Middle frontal gyrus (tissue), 1 donor: ENCODE data around the gene PLCB1.
"Not testable (repeated sequence)": the region's sequence is repeated elsewhere in the genome, so short reads cannot be mapped to it uniquely, and the experiment has no call there.

Source experiments
- DNase-seq: peaks from one replicate; pipeline ENCODE4 v3.0.0-alpha.2; 2015; ENCODE audit warnings: low spot score; ENCODE audit errors: extremely low spot score

The PLCB1 gene

DNA sequence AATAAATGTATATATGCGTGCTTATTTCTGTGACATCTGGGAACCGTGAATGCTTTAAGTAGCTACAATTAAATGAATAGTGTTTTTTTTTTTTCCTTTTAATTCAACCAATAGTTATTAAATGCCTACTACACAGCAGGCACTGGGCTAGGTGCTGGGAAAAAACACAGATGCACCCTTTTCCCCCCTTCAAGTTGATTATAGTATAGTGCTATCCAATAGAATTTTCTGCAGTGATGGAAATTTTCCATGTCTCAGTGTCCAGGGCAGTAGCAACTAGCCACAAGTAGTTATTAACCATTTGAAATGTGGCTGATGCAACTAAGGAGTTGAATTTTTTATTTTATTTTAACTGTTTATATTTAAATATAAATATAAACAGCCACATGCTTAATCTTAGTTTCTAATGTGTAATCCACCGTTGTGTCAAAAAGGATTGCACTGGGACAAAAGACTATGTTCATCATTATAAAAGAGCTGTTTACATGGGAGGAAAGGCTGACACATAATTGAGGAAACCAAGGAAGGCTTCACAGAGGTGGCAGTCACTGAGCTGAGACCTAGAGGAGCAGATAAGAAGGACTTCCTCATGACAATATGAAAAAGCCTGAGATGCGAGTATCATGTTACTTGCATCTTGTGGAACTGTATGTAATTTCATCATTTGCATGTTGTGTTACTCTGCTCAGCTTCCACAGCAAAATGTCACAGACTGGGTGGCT lies 675.6 kb downstream of the PLCB1 start:
- DNase-seq: no peak

DNA sequence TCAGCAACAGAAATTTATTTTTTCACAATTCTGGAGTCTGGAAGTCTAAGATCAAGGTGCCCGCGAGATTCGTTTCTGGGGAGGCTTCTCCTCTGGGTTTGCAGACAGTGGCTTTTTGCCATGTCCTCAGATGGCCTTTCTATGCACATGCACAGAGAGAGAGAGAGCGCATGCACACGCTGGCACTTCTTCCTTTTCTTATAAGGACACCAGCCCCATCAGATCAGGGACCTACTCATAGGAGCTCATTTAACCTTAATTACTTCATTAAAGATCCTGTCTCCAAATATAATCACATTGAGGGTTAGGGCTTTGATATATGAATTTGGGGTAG lies 676.1 kb downstream of the PLCB1 start:
- DNase-seq: no peak

DNA sequence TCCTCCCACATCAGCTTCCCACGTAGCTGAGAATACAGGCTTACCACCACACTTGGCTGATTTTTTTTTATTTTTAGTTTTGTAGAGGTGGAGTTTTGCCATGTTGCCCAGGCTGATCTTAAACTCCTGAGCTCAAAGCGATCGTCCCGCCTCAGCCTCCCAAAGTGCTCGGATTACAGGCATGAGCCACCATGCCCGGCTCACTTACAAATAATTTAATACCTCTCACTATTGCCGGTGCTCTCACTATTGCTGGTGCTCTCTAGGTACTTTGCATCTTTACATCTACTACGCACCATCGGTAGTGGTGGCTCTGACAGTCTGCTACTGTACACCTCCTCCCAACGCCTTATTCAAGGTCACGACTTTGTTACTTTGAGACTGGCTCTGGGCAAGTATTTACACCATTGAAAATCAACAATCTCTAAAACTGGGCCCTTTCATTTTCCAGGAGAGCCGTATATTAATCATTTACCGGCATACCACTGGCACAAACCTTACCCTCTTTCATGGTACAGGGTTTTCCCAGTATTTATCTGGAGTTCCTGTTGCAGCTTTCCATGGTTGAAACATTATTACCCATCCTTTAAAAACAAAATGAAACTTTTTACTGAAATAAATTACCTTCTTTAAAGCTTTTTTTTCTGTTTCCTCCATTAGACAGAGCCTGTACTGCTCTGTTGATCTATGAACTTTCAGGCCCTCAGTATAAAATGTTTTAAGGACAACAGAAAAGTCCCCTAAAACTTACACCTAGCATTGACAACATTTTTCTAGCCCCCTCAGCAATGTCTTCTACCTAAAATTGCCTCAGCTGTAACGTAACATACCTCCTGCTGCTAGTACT lies 677.3 kb downstream of the PLCB1 start:
- no peak for DNase-seq

DNA sequence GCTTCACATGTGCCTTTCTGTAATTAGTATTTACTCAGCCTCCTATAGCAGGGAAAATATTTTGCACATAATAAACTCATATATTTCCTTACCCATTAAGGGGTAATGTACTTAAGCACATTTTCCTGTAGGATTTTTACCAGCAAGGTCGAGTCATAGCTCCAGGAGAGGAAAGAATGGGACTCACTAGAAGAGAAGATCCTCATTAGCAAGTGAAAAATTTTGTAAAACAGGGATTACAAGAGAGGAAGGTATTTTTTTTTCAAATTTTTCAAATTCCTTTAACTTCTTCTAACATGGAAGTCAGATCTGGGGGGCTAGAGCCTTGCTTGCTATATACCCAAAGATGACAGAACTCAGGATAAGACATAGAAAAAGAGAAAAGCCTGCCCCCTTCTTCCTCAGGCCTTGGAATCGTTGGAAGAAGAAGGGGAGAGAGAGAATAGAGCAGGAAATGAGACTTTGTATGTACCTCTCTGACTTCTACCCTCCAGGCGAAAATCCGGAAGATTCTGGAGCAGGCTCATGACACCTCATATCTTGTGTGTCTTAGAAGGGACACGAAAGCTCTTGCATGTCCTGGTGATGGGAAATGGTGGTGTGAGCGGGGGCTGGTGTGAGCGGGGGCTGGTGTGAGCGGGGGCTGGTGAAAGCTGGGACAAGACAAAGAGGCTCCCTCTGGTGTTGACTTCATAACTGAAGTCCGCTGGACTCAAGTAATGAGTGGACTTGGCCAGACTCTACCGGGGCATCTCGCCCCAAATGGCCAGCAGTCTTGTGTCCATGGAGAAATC lies 679.9 kb downstream of the PLCB1 start:
- DNase-seq: no peak

DNA sequence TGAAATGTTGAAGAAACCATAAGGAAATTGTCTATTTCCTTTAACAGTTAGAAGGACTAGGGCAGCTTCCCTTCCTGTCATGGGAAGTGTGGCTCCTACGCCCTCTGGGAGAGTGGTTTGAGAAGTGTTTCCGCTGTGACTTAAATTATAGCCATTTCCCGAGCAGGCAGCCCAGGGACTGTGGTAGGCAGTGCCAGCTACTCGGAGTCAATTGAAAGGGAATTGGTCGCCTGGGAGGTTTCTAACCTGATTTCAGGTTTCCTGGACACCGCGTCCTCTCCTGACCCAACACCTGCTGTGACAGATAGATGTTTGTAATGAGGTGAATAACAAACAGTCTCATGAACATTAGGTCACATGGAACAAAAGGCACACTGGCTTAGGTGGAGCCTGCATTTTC lies 680.8 kb downstream of the PLCB1 start:
- no peak for DNase-seq

GRCh38 chr20:8815208-8815607 lies 683.1 kb downstream of the PLCB1 start:
- no peak for DNase-seq

DNA sequence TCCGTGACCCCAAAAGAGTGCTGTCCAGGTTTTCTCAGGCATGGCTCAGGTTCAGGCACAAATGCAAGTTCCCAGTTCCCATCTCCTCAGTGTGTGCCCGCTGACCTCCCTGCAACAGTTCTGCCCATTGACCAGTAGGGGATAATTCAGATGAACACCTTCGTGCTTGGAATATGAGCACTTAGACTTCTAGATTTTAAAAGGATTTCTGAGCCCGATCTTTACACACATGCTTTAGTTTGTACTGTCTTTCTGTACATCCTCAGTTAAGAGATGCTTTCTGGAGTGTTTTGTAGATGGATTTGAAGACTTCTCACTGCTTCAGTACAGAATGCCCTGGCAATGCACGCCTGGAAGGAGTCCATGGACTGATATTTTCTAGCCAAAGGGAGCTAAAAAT lies 697.2 kb downstream of the PLCB1 start:
- DNase-seq: no peak

- not testable (repeated sequence) for DNase-seq
These were observed 702.2 kb downstream of the PLCB1 start for GRCh38 chr20:8834294-8834693.

DNA sequence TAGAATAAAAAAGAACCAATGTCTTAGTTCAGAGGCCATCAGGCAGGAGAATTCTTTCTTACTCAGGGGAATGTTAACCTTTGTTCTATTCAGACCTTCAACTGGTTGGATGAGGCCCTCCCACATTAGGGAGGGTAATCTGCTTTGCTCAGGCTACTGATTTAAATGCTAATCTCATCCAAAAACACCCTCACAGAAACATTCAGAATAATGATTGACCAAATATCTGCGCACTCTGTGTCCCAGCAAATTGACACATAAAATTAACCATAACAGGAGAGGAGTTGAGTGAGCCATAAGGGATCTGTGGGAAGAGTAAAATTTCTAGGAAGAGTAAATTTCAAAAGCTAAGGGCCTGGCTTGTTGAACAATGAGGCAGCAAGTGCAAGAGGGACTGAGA lies 702.8 kb downstream of the PLCB1 start:
- DNase-seq: no peak

GRCh38 chr20:8837396-8837795 lies 705.3 kb downstream of the PLCB1 start:
- no peak for DNase-seq

GRCh38 chr20:8842525-8842924 lies 710.5 kb downstream of the PLCB1 start:
- no peak for DNase-seq

GRCh38 chr20:8844179-8844578 lies 712.1 kb downstream of the PLCB1 start:
- no peak for DNase-seq

GRCh38 chr20:8849990-8850389 lies 717.9 kb downstream of the PLCB1 start:
- DNase-seq: no peak

- DNase-seq: no peak
These were observed 719.4 kb downstream of the PLCB1 start for GRCh38 chr20:8851446-8851845.

GRCh38 chr20:8851919-8852318 lies 719.9 kb downstream of the PLCB1 start:
- DNase-seq: not testable (repeated sequence)

GRCh38 chr20:8853211-8853610 lies 721.1 kb downstream of the PLCB1 start:
- DNase-seq: not testable (repeated sequence)

GRCh38 chr20:8853805-8854338 lies 721.8 kb downstream of the PLCB1 start:
- peak; percentile 62 for DNase-seq

DNA sequence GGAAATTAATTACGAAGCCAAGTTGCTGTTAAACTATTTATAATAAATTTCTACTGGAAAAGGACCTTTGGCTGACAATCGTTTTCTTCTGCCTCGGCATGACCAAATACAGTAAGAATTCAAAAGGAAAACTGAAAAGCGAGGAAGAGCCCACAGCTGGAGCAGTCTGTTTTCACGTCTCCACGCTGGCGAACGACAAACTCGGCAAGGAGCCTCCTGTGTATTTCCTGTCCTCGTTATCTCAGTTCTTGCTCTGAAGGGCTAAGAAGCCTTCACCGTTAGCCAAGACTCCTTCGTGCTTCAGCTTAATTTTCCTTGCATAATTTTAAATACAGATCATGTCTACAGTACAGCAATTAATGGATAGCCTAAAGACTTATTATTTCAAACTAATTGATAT lies 722.5 kb downstream of the PLCB1 start:
- DNase-seq: no peak

DNA sequence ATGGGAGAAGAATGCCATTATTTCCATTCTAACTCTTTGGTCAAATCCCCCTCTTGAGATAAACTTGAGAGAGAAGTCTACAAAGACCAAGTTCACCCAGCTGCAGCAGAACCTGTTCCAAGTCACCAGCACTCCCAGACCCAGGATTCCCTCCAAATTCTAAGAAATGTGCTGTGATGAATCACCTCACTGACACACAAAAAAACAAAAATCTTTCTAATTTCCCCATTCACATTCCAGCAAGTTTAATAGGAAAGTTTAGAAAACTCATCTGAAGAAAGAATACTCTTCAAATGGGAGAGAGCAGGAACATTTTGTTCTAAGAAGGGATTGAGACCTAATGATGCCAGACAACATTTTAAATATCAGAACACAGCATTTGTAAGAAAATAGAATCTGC lies 723.2 kb downstream of the PLCB1 start:
- DNase-seq: no peak

GRCh38 chr20:8856668-8857067 lies 724.6 kb downstream of the PLCB1 start:
- no peak for DNase-seq

GRCh38 chr20:8858181-8858787 lies 726.2 kb downstream of the PLCB1 start:
- DNase-seq: no peak
